LoVo (cell line): ENCODE results near the gene EXOSC9.

Experiments
- DNase-seq: peaks from one replicate; pipeline ENCODE4 v3.0.0-alpha.2; 2016; ENCODE audit warnings: low spot score

The EXOSC9 gene

DNA sequence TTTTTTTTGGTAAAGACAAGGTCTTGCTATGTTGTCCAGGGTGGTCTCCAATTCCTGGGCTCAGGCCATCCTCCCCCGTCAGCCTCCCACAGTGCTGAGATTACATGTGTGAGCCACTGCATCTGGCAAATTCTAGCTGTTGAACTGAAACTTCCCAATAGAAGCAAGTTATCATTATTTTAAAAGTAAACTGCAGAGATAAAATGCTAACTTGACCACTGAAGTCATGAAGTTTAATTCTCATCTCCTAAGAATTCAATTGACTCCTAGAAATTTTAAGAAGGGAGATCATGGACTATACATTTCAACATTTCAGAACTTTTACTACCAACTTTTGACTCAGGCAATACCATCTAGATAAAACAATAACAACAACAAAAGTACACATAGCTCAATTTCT, 11.7 kb upstream of the EXOSC9 start:
- DNase-seq: no peak

DNA sequence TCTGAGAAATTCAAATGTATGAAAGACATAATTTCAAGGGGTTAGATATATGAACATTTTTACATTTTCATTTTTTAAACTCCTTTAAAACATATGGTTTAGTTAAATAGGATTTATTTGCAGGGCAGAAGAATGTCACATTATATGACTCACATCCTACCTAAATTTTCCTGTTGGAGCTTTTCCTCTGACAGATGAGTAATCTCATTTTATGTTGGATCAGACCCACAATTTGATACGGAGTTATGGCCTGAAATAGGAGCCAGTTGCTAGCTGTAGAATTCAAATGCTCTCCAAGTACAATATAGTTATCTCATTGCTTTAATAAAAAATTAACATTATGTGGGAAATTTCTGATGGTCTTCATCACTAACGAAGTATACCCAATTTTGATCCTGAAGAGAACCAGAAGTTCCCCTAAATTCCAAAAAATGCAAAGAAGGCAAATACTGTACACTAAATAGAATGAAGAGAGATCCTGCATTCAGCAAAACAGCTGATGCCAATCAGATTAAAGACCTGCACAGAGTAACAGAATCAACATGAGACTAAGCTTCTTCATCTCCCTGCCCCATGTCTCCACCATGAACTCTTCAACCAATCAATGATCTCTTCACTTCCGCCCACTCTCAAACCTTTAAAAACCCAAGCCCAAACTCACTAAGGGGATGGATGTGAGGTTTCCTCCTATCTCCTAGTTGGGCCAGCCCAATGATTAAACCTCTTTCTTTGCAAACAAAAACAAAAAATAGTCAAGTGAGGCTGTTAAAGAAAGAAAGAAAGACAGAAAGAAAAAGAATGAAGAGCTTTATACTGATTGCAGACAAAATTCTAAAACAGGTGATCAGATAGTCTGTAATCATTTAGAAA, 10.9 kb upstream of the EXOSC9 start:
- DNase-seq: no peak

DNA sequence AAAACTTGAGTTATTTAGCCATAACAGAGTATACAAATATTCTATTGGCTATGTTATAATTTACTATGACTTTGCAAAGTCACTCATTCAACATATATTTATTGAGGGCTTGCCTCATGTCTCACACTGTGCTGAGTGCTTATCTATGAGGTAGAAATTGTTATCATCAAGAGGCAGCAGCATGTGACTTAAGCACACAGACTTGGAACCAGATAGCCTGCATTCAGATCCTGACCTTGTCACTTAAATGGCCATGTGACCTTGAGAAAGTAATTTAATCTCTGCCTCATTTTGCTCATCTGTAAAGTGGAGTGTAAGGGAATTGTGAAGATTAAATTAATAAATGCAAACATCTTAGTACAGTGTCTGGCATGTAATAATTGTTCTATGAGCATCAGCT, 10.1 kb upstream of the EXOSC9 start:
- DNase-seq: no peak

DNA sequence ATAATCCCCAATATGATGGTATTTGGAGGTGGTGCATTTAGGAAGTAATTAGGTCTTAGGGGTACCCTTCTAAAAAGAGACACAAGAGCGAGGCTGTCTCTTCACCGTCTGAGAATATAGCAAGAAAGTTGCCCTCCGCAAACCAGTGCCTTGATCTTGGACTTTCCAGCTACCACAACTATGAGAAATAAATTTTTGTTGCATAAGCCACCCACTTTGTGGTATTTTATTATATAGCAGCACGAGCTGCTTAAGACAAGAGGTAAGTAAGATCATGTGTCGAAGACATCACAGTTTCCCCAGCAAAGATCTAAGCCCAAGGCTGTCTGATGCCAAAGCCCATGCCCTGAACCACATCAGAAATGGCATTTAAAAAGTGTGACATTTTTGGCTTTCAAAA, 9.6 kb upstream of the EXOSC9 start:
- DNase-seq: no peak

DNA sequence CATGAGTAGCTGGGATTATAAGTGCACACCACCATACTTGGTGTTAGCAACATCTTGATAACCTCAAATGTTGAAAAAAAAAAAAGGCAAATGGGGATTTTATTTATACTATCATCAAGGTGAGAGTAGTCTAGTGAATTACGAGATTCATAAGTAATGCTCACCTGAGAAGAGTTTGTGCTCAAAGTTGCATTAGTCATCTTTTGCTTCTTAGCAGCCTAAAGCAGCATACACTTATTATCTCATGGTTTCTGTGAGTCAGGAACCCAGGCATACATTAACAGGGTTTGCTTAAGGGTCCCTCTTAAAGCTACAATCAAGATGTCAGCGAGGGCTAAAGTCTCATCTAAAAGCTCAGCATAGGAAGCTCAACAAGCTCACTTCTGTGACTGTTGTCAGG, 8.2 kb upstream of the EXOSC9 start:
- no peak for DNase-seq

DNA sequence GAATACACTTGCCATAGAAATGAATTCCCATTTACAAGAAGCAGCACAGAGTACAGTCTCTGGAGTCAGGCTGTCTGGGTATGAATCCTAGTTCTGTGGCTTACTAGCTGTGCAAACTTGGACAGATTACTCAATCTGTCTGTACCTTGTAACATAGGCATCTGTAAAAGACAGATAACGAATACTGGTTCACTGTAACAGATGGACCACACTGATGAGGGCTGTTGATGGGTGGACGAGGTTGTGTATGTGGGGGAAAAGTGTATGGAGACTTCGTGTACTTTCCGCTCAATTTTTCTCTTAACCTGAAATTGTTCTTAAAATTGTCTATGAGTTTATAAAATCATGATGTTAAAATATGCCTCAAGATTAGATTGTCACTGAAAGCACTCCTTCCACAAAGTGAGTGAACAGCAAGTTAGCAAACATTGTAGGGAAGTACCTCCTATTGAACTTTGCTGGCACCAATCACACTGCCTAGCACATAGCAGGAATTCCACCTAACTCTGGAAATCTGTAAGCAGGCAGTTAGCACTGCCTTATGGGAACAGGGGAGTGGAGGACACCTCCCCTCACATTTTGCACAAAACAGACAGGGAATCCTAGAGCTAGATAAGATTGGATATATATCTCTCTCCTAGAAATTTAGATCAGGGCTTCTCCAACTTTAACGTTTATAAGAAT, 6.5 kb upstream of the EXOSC9 start:
- DNase-seq: no peak

DNA sequence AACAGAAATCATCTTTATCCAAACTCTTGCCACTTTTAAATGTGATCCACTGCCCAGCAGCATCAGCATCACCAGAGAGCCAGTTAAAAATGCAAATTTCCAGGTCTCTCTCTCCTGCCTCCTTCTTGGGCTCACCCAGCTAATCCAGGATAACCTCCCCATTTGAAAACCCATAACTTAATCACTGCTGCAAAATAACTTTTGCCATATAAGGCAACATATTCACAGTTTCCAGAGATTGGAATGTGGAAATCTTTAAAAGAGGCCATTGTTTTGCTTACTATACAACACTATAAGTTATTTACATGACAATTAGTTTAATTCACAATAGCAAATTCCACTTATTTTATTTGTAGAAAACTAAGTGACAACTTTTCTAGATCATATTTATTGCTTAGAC, 4.8 kb upstream of the EXOSC9 start:
- DNase-seq: no peak

DNA sequence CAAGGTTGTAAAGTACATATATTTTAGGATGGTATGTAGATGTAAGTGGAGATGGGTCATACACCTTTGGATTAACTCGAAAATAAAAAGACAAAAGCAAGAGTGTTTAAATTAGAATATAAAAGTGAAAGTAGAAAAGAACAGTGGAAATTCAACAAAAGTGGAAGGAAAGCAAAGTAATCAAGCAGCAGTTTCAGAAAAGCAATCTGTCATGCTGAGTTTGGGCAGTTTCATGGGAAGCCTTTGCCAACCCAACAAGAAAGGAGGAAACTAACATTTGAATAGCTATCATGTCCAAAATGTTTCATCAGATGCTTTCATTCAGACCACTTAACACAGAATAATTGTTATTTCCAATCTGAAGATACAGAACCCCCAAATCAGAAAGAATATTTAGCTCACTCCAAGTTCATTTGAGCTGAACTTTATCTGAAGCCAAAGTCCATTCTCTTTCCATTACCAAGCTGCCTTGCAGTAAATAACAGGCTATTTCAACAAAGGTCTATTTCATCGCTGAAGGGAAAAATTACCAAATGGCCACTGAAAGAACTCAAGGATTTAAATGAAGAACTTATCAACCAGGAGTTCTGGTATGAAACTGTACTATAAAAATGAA, 1.8 kb upstream of the EXOSC9 start:
- DNase-seq: no peak

DNA sequence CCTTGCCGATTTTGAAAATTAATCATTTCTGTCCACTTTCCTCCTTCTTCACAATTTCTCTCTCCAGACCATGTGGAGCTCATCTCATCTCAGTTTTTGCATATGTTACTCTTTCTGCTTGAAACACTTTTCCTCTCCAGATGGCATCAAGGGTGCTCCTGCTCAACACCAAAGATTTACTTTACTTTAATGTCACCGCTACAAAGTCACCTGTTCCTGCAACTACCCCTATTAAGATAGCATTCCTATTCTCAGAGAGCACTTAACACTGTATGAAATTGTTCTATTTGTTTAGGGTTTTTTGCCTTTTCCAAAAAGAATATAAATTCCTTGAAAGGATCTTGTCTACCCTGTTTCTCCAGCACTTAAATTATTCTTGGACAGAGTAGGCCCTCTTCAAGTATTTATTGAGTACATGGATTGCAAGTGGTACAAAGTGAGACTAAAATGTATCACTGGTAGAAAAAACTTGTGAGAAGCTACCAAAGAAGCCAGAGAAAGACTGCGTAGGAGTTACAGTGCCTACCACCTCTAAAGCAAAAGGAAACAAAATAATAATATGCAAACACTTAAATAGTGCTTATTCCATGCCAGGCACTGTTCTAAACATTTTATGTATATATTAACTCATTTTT, 1.1 kb upstream of the EXOSC9 start:
- DNase-seq: no peak

DNA sequence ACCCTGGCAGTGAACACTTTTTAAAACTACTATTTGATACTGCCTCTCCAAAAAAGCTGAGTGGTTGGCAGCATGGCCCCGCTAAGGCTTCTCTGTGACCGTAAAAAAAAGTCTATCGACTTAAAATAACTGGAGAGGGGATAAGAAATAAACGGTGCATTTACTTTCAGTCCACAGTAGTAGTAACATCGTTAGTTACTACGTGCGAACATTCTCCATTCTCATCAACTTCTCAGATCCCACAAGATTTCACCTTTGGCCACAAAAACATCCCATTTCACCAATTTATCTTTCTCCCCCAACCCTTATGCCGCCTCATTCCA, 524 bp upstream of the EXOSC9 start:
- DNase-seq: no peak

DNA sequence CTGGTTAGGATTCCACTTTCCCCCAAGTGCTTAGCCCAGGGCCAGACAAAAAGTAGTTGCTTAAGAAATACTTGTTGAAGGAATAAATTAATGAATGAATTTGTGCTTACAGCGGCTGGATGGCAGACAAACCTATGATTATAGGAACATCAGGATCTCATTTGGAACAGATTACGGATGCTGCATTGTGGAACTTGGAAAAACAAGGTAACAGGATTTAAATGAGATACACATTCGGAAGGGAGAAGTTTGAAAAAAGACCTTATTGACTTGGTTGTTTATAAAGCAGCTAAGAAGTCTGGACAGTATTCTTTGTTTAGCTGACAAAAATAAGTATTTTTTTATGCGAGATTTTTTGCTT, 572 bp downstream of the EXOSC9 start:
- no peak for DNase-seq

DNA sequence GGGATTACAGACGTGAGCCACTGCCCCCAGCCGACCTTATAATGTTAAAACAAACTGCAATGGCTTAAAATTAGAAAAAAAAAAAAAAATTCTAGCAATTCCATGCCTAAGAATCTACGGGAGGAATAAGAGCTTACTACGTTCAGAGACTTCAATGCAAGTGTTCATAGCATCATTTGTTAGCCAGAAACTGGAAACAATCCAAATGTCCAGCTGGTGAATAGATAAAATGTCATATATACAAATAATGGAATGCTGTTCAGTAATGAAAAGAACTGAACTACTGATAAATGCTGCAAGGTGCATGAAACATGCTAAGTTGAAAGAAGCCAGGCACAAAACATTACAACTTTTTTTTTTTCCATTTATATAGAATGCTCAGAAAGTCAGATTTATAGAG, 5.3 kb downstream of the EXOSC9 start:
- DNase-seq: no peak

DNA sequence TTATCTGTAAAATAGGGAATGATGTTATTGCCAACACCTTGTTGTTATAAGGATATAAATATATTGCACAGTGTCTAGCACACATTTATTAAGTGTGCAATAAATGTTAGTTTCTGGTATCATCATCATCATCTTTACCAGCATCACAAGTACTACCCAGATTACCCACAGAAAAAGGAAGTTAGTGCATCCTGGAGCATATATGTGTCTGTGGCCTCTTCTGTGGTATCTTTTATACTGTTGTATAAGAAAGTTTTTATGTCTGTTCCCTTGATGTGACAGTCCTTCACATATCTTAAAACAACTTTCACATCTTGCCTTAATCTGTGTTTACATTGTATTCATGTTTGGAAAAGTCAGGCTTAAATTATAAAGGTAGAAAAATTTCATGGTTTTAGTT, 10.0 kb downstream of the EXOSC9 start:
- no peak for DNase-seq

DNA sequence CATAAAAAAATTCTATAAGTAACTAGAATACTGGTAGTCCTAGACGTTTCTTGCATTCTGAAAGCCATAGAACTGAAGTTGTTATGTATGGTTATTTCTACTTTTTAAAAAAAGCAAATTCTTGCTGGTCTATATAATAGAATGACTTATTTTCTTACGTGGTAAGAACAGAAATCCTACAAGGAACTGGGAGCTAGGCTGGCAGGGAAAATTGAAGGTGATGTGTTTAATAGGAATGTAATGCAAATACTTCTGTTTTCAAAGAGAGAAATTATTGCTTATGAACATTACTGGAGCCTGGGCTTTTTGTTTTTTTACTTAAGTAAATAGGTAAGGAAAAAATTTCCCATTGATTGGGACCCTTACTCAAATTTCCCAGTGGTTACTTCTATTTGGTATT, 13.6 kb downstream of the EXOSC9 start:
- no peak for DNase-seq

DNA sequence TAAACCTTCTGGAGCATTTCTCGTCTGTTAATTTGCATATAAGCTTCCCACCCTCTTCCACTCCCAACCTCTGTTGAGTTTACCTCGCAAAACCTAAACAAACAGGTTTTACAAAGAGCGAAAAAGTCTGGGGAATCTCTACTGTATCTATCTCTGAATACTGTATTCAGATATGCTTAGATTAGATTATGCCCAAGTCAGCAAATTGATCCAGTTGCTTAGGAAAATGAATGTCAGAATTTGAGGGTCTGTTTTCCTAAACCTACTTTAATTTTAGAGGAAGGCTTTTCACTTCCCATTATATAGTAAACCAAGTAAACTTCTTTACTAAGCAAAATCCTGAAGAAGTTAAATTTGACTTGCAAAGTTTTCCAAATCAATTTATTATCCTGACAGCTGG, 15.9 kb downstream of the EXOSC9 start:
- no peak for DNase-seq

DNA sequence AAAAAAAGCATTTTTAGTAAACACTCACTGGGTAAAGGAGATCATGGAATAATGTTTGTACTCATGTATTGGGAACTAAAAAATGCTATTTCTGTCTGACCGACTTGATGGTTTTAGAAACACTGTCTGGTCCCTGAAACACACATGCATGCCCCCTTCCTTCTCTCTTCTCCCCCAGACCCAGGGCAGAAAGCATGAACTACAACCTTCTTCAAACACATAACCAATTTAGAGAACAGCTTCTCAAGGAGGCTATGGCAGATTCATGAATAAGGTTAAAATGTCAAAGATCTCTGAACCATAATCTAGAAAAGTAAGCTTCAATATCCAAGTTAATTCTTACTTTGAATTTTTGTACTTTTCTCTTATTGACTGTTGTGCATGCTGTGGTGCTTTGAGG, 16.6 kb downstream of the EXOSC9 start:
- no peak for DNase-seq

DNA sequence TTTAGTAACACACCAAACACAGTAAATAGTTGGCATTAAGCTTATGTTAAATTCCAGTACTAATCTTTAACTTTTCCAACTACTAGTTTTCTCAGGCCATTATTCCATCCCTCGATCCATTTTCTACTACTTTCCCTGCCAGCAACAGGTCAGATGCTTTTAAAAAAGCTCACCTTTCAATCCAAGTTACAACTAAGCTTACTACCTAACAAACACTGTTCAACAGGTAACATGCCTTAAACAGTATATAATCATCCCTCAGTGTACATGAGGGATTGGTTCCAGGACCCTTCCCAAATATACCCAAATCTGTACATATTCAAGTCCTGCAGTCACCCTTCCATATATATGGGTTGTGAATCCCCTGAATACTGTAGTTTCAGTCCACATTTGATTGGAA, 17.1 kb downstream of the EXOSC9 start:
- DNase-seq: no peak

DNA sequence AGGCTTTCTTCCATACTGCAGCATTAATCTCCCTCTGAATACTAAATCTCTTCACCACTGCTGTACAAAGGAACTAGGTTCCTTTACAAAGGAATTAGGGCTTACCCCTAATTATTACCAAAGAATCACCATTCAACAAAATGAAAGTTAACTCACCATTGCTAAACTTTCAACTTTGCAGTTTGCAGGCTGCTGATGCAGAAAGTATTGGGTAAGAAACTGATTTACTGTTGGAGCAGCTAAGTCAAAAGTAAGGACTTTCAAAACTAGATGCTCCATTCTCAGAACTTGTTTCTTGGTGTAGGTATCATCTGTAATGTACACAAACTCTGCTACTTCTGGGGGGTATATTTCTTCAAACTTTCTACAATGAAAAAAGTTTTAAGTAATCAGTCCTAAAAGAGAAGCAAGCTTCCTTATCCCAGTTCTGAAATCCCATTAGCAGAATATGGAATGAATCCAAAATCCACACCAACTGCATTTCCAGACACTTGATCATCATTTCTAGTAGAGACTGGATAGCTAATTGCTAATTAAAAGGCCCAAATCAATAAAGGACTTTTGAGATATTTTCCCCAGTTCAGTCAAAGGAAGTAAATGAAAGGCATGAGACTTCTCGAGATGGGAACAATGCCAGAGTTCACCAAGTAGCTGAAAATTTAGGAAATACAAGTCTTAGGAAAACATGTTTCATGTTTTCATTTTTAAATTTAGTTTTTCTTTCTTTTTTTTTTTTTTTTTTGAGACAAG, 18.3 kb downstream of the EXOSC9 start:
- no peak for DNase-seq

DNA sequence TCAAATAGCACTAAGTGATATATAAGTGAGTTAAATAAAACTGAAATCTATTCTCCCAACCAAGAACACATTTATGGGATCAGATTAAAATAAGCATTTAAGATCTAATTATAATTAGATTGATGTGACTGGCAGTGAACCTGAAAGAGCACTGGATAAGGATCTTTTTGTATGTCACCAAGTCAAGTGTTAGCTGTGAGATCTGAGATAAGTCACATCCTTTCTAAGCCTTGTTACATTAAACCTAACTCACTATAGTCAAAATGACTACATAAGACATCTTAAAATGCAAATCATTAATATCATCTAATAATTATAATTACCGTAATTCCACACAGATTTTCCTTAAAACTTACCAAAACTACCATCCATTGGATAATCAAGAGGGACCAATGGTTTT, 20.9 kb downstream of the EXOSC9 start:
- DNase-seq: no peak

DNA sequence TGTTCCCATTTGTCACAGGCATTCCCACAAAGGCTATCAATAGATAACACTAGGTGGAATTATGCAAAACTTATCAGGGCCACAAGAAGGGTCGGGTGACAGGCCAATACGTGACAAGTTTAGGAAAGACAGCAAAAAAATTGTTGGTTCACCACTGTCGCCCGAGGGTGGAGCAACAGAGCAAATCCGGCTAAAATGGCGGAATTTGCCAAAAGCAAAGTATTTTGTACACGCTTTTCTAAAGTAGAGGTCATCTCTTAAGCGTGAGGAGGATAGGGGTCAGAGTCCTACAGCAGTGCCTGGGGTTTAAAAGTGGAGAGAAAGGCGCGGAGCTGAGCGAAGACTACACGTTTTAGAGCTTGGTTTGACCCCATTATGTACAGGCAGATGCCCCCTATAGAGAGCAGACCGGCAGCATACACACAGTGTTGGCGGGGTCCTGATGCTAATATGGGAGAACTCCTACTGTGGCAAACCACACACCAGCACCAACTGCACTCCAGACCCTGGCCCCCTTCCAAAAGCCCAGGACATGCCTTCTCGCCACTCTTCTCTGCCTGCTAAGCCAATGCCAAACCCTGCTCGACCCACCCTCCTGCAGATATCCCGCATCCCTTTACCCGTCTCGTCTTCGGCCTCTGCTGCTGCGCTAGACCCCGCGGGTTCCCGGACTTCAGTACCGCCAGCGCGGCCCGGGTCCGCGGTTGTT, 21.8 kb downstream of the EXOSC9 start:
- DNase-seq: peak; percentile 40

DNA sequence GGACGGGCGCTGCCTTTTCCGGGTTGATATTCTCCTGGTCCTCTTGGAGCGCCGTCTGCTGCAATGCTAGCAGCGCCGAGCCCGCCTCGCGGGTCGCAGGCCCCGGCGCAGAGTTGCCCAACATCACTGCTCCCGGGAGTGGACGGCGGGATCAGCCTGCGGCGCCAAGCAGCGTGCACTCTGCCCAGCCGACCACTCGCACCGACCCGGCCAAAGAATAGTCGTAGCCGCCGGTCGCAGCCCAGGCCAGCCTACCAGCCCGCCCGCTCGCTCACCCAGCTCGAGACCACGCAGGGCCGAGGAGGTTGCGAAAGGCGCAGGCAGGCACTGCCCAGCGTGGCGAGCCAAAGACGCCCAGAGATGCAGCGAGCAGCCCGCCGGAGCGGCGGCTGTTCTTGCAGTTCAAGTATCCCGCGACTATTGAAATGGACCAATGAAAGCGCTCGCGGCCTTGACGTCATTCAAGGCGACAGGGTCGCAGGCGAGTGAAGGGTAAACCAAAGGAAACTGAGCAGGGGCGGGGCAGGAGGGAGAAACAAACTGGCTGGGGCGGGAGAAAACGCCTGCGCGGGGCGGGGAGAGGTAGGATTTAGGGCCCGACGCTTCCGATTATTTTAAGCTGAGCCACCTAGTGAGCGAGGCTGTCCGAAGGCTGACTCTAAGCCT, 22.5 kb downstream of the EXOSC9 start, which contains the start of gene CCNA2:
CCNA2 (minus strand) TSS at position 379 of the 666 bp plus-strand sequence; CDS start at position 124, 255 bp downstream.
- peak; percentile 94 for DNase-seq
